CD14-positive monocyte (primary cell): ENCODE data around the gene APOBEC2. TPM values are rescaled to one million over a fixed set of nuclear protein-coding genes. Genes with fewer than 3 reads are reported as not detected.
"Not testable (repeated sequence)": the region's sequence is repeated elsewhere in the genome, so short reads cannot be mapped to it uniquely, and the experiment has no call there.

Experiments used
- DNase-seq, 3 donors: peaks; one replicate each; pipeline ENCODE4 v3.0.0-alpha.2; 2011 to 2022
- H2AFZ ChIP-seq: 2 replicates; pipeline ENCODE4 v1.6.0; 2012; ENCODE audit warnings: mild to moderate bottlenecking, low read depth, low read length, inconsistent platforms; ENCODE audit not compliant: insufficient read depth, poor library complexity, severe bottlenecking
- H3K27ac ChIP-seq, 2 donors: 1 replicate in 1 of 2; 2 replicates in 1 of 2; pipeline ENCODE4 v1.5.1; 2012 to 2013; ENCODE audit warnings: low read length in 2 of 2, control low read depth in 1 of 2, inconsistent platforms in 1 of 2, low read depth in 1 of 2, mild to moderate bottlenecking in 1 of 2
- H3K27me3 ChIP-seq, 2 donors: one replicate each; pipeline versions ENCODE4 v1.6.0 to v1.6.1; 2011 to 2013; ENCODE audit warnings: low read length in 2 of 2; ENCODE audit not compliant: control insufficient read depth in 2 of 2, insufficient read depth in 2 of 2
- H3K36me3 ChIP-seq, 2 donors: replicated peaks in 1 of 2; 1 replicate in 1 of 2; 2 replicates in 1 of 2; pipeline versions ENCODE4 v1.5.1 to v1.6.1; 2012 to 2013; ENCODE audit warnings: low read length in 2 of 2, control low read depth in 1 of 2, inconsistent platforms in 1 of 2, mild to moderate bottlenecking in 1 of 2; ENCODE audit not compliant: insufficient read depth in 2 of 2, control insufficient read depth in 1 of 2
- H3K4me1 ChIP-seq, 2 donors: 1 replicate in 1 of 2; 2 replicates in 1 of 2; pipeline versions ENCODE4 v1.5.1 to v1.6.1; 2012 to 2013; ENCODE audit warnings: low read length in 2 of 2, control low read depth in 1 of 2, inconsistent platforms in 1 of 2, mild to moderate bottlenecking in 1 of 2, moderate library complexity in 1 of 2; ENCODE audit not compliant: insufficient read depth in 2 of 2, control insufficient read depth in 1 of 2
- H3K4me2 ChIP-seq: replicated peaks from 2 replicates; pipeline ENCODE3; 2012; ENCODE audit warnings: low read length, moderate library complexity, mild to moderate bottlenecking; ENCODE audit not compliant: poor library complexity, severe bottlenecking; ENCODE audit errors: extremely low read depth
- H3K4me3 ChIP-seq, 3 experiments: fragments of 200-600 bp in 1 of 3; sonication (generic) in 1 of 3; replicated peaks in 1 of 3; 1 replicate in 2 of 3; 2 replicates in 1 of 3; pipeline ENCODE4 v1.5.1; 2011 to 2013; ENCODE audit warnings: low read length in 3 of 3, mild to moderate bottlenecking in 3 of 3, control low read depth in 2 of 3, low read depth in 2 of 3, inconsistent platforms in 1 of 3, moderate library complexity in 1 of 3
- H3K79me2 ChIP-seq: 2 replicates; pipeline ENCODE4 v1.6.0; 2012; ENCODE audit warnings: mild to moderate bottlenecking, control low read depth, inconsistent platforms, low read length, moderate library complexity; ENCODE audit not compliant: insufficient read depth
- H3K9ac ChIP-seq: 2 replicates; pipeline ENCODE4 v1.6.0; 2017; ENCODE audit warnings: low read length, mild to moderate bottlenecking; ENCODE audit not compliant: insufficient read depth, poor library complexity, severe bottlenecking
- H3K9me3 ChIP-seq, 2 donors: replicated peaks in 1 of 2; 1 replicate in 1 of 2; 2 replicates in 1 of 2; pipeline versions ENCODE4 v1.5.1 to v1.6.1; 2012 to 2013; ENCODE audit warnings: low read length in 2 of 2, control low read depth in 1 of 2; ENCODE audit not compliant: control insufficient read depth in 1 of 2, insufficient read depth in 1 of 2
- H4K20me1 ChIP-seq: 2 replicates; pipeline ENCODE4 v1.6.0; 2012; ENCODE audit warnings: mild to moderate bottlenecking, low read length, control low read depth, moderate library complexity; ENCODE audit not compliant: insufficient read depth
- H3K27ac Mint-ChIP-seq, 7 donors: one replicate each; pipeline ENCODE4 v1.8.0; 2020; ENCODE audit warnings: mild to moderate bottlenecking in 7 of 7, mixed read lengths in 7 of 7, moderate library complexity in 6 of 7, inconsistent platforms in 2 of 7
- H3K27me3 Mint-ChIP-seq, 3 donors: one replicate each; pipeline ENCODE4 v1.8.0; 2021 to 2022; ENCODE audit warnings: low read depth in 3 of 3, mild to moderate bottlenecking in 3 of 3, mixed read lengths in 3 of 3, moderate library complexity in 3 of 3, inconsistent platforms in 1 of 3
- H3K36me3 Mint-ChIP-seq, 2 donors: one replicate each; pipeline ENCODE4 v1.8.0; 2020; ENCODE audit warnings: mixed read lengths in 2 of 2, inconsistent platforms in 1 of 2, mild to moderate bottlenecking in 1 of 2
- H3K4me1 Mint-ChIP-seq: one replicate; pipeline ENCODE4 v1.8.0; 2020; ENCODE audit warnings: mild to moderate bottlenecking, mixed read lengths
- H3K4me3 Mint-ChIP-seq, 2 donors: one replicate each; pipeline ENCODE4 v1.8.0; 2020; ENCODE audit warnings: mild to moderate bottlenecking in 2 of 2, mixed read lengths in 2 of 2, moderate library complexity in 1 of 2
- H3K9me3 Mint-ChIP-seq, 7 donors: one replicate each; pipeline ENCODE4 v1.8.0; 2020 to 2022; ENCODE audit warnings: mixed read lengths in 7 of 7, mild to moderate bottlenecking in 6 of 7, moderate library complexity in 6 of 7, inconsistent platforms in 2 of 7
- WGBS: methylation state at CpG from one replicate; pipeline ENCODE4 v1.1.5; 2013; ENCODE audit warnings: missing lambda C conversion rate; ENCODE audit not compliant: insufficient coverage; 5-methylcytosine and 5-hydroxymethylcytosine counted together
- intact Hi-C, 2 donors: fragments of 100-400 bp; cut with micrococcal nuclease; formaldehyde crosslinking; loops; one replicate each; pipeline versions ENCODE4 v1.15.0 to v1.15.1; 2023
- polyA plus RNA-seq, 3 donors: library from polyadenylated mRNA; depleted of rRNA in 1 of 3; unstranded in 2 of 3; stranded (reverse) in 1 of 3; fragments of 300-500 nt in 2 of 3; fragments of >200 nt in 1 of 3; fragmentation: Illumina TruSeq in 2 of 3; gene quantifications; 1 replicate in 2 of 3; 2 replicates in 1 of 3; pipeline ENCODE4 v1.2.3, GENCODE V29; 2012 to 2021
- TF ChIP-seq, protein P1 (sequence below): fragments of 200-600 bp; IDR thresholded peaks from one replicate; pipeline ENCODE4 v1.8.0; 2022; ENCODE audit warnings: antibody characterized with exemption, mild to moderate bottlenecking

APOBEC2 gene
- polyA plus RNA-seq, 3 donors = 0.14 to 0.42 TPM; not detected in 1

DNA sequence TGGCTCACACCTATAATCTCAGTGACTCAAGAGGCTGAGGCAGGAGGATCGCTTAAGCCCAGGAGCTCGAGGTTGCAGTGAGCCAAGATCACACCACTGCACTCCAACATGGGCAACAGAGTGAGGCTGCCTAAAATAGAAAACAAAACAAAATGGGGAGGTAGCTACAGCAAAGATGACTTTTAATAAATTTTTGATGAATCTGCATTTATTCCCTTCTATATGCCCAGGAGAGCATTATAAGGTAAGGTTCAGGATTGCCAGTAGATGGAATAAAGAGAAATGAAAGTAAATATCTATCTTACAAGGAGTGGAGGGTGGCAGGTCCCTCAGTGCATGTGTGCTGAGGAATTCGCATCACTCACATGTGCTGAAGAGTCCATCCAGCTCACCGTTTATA lies 38.2 kb upstream of the APOBEC2 start:
- intact Hi-C loops = no loop called here
- no peak overlapping the region for H3K9ac ChIP-seq
- Mint-ChIP-seq H3K4me3 (no peak overlapping the region), H3K27me3 (peaks cover 2 to 9% (median 3%) of the 10 kb centered on the region in 3 donors), H3K4me1 (peaks cover 3% of the 10 kb centered on the region), H3K36me3 (no peaks in the 10 kb centered on the region), H3K27ac (no peak overlapping the region), H3K9me3 (peaks cover 0 to 1% (median 0%) of the 10 kb centered on the region in 7 donors)
- H3K4me1 ChIP-seq = no peaks in the 10 kb centered on the region
- 95% methylated on average over 3 of the region's 4 CpGs for WGBS
- no peak overlapping the region for H3K4me3 ChIP-seq
- H3K27ac ChIP-seq = no peak overlapping the region
- no peaks in the 10 kb centered on the region for H4K20me1 ChIP-seq
- no peak overlapping the region for H2AFZ ChIP-seq
- no peak for DNase-seq
- H3K36me3 ChIP-seq = no peaks in the 10 kb centered on the region
- no peaks in the 10 kb centered on the region for H3K79me2 ChIP-seq
- TF ChIP-seq, protein P1, sequence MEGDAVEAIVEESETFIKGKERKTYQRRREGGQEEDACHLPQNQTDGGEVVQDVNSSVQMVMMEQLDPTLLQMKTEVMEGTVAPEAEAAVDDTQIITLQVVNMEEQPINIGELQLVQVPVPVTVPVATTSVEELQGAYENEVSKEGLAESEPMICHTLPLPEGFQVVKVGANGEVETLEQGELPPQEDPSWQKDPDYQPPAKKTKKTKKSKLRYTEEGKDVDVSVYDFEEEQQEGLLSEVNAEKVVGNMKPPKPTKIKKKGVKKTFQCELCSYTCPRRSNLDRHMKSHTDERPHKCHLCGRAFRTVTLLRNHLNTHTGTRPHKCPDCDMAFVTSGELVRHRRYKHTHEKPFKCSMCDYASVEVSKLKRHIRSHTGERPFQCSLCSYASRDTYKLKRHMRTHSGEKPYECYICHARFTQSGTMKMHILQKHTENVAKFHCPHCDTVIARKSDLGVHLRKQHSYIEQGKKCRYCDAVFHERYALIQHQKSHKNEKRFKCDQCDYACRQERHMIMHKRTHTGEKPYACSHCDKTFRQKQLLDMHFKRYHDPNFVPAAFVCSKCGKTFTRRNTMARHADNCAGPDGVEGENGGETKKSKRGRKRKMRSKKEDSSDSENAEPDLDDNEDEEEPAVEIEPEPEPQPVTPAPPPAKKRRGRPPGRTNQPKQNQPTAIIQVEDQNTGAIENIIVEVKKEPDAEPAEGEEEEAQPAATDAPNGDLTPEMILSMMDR = no peak
- no peaks in the 10 kb centered on the region for H3K9me3 ChIP-seq
- H3K4me2 ChIP-seq = no peak overlapping the region
- H3K27me3 ChIP-seq = no peaks in the 10 kb centered on the region

DNA sequence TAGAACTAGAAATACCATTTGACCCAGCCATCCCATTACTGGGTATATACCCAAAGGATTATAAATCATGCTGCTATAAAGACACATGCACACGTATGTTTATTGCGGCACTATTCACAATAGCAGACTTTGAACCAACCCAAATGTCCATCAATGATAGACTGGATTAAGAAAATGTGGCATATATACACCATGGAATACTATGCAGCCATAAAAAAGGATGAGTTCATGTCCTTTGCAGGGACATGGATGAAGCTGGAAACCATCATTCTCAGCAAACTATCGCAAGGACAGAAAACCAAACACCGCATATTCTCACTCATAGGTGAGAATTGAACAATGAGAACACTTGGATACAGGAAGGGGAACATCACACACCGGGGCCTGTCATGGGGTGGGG lies 37.1 kb upstream of the APOBEC2 start:
- H3K9ac ChIP-seq, H3K27ac ChIP-seq, H3K79me2 ChIP-seq, H3K27ac Mint-ChIP-seq, H3K27me3 Mint-ChIP-seq, intact Hi-C loops, H2AFZ ChIP-seq, H3K27me3 ChIP-seq, H3K36me3 ChIP-seq, H3K4me1 Mint-ChIP-seq, H3K36me3 Mint-ChIP-seq, H3K4me3 Mint-ChIP-seq, DNase-seq, H3K4me3 ChIP-seq, H3K4me2 ChIP-seq, H3K9me3 Mint-ChIP-seq, H3K4me1 ChIP-seq, H4K20me1 ChIP-seq, H3K9me3 ChIP-seq: not testable (repeated sequence)
- no CpG with 5 or more reads among the region's 5 CpGs for WGBS
